DOHH2 (cell line): ENCODE results near the gene ADORA1.

Experiments used
- EZH2phosphoT487 ChIP-seq: fragments of 200-600 bp; sonication (generic); IDR thresholded peaks from 2 replicates; pipeline ENCODE4 v1.6.1; 2017; ENCODE audit warnings: borderline replicate concordance, mild to moderate bottlenecking, antibody characterized with exemption, low read length, moderate library complexity, mixed read lengths
- TF ChIP-seq, protein P1 (sequence below): fragments of 200-600 bp; sonication (generic); IDR thresholded peaks from one replicate; pipeline ENCODE4 v1.5.1; 2014; ENCODE audit warnings: antibody characterized with exemption, mild to moderate bottlenecking, low read depth, low read length; ENCODE audit not compliant: poor library complexity, severe bottlenecking

DNA sequence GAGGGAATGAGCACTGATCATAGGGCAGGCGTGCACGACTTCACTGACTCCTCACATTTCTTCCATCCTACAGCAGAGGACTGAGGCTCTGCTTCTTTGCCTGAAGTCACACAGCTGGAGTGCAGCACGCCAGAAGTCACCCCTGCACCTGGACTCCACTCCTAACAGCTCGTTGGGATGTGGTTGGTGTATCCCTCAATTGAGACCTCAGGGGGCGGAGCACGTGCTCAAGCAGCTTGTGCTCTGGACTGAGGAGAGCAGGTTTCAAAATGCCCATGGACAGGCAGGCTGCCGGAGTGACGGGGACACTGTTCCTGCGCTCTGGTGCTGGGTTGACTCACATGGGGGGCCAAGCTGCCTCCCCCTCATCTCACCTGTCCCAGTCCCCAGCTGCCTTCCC, 88.0 kb downstream of the ADORA1 start:
- TF ChIP-seq, protein P1, sequence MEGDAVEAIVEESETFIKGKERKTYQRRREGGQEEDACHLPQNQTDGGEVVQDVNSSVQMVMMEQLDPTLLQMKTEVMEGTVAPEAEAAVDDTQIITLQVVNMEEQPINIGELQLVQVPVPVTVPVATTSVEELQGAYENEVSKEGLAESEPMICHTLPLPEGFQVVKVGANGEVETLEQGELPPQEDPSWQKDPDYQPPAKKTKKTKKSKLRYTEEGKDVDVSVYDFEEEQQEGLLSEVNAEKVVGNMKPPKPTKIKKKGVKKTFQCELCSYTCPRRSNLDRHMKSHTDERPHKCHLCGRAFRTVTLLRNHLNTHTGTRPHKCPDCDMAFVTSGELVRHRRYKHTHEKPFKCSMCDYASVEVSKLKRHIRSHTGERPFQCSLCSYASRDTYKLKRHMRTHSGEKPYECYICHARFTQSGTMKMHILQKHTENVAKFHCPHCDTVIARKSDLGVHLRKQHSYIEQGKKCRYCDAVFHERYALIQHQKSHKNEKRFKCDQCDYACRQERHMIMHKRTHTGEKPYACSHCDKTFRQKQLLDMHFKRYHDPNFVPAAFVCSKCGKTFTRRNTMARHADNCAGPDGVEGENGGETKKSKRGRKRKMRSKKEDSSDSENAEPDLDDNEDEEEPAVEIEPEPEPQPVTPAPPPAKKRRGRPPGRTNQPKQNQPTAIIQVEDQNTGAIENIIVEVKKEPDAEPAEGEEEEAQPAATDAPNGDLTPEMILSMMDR = no peak
- TF ChIP-seq EZH2phosphoT487 = no peak
